PFSK-1 (cell line): ENCODE data around the gene NEK10.

Experiments
- FOXP2 ChIP-seq: optimal IDR thresholded peaks from 2 replicates; pipeline ENCODE3; 2011; ENCODE audit warnings: borderline replicate concordance, control low read depth, inconsistent platforms; ENCODE audit not compliant: insufficient read depth; ENCODE audit errors: extremely low read length, extremely low read depth
- POLR2AphosphoS5 ChIP-seq: IDR thresholded peaks from 2 replicates; pipeline ENCODE4 v1.6.1; 2012; ENCODE audit warnings: low read depth, mild to moderate bottlenecking, control low read depth, low read length, moderate library complexity
- REST ChIP-seq, 2 experiments: IDR thresholded peaks; 2 replicates each; pipeline versions ENCODE4 v1.6.1 to v1.8.0; 2011 to 2012; ENCODE audit warnings: low read depth in 2 of 2, low read length in 2 of 2, control low read depth in 1 of 2, inconsistent platforms in 1 of 2, mild to moderate bottlenecking in 1 of 2, moderate library complexity in 1 of 2; ENCODE audit not compliant: insufficient read depth in 1 of 2
- SIN3A ChIP-seq: IDR thresholded peaks from 2 replicates; pipeline ENCODE4 v1.6.1; 2012; ENCODE audit warnings: mild to moderate bottlenecking, low read length, moderate library complexity, borderline replicate concordance; ENCODE audit not compliant: insufficient read depth
- TAF1 ChIP-seq: IDR thresholded peaks from 2 replicates; pipeline ENCODE4 v1.6.1; 2012; ENCODE audit warnings: low read length, control low read depth, borderline replicate concordance; ENCODE audit not compliant: insufficient read depth

The NEK10 gene

DNA sequence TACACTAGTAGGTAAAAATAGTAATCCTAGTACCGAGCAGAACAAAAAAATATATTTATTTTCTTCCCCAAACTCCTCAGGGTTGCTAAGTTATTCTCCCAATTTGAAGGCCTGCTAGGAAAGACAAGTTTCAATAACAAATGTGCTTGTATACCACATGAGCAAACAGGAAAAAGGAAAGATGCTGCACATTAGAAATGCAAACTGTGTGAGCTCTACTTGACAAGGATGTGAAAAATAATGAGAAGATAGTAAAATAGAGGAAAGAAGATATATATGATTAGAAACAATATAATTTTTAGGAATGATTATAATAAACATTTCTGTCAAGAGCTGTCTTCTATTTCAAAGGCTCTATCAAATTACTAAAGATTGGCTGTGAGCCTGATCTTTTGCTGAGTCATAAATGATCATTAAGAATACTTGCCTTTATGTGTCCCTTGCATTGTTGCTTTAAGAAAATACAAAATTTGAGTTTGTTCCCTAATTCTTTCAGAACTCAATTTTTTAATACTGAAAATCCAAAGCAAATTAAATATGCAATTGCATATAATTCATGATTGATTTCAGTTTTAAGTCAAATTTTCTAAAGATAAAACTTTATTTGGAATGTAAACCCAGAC lies 174.2 kb downstream of the NEK10 start:
- no peak for TF ChIP-seq SIN3A
- TF ChIP-seq REST (IDR thresholded peaks at IDR 0.05; ENCODE audit: insufficient read depth in 1 of 2, low read depth in 2 of 2, low read length in 2 of 2): no peak
- no peak for TF ChIP-seq TAF1
- TF ChIP-seq FOXP2: no peak
- TF ChIP-seq POLR2AphosphoS5: no peak

GRCh38 chr3:27193056-27193455 lies 176.1 kb downstream of the NEK10 start:
- no peak for TF ChIP-seq FOXP2
- no peak for TF ChIP-seq SIN3A
- no peak for TF ChIP-seq TAF1

GRCh38 chr3:27186013-27186412 lies 183.2 kb downstream of the NEK10 start:
- TF ChIP-seq REST (IDR thresholded peaks at IDR 0.05; ENCODE audit: insufficient read depth in 1 of 2, low read depth in 2 of 2, low read length in 2 of 2) (no peak), SIN3A (no peak), POLR2AphosphoS5 (no peak), TAF1 (no peak), FOXP2 (no peak)

DNA sequence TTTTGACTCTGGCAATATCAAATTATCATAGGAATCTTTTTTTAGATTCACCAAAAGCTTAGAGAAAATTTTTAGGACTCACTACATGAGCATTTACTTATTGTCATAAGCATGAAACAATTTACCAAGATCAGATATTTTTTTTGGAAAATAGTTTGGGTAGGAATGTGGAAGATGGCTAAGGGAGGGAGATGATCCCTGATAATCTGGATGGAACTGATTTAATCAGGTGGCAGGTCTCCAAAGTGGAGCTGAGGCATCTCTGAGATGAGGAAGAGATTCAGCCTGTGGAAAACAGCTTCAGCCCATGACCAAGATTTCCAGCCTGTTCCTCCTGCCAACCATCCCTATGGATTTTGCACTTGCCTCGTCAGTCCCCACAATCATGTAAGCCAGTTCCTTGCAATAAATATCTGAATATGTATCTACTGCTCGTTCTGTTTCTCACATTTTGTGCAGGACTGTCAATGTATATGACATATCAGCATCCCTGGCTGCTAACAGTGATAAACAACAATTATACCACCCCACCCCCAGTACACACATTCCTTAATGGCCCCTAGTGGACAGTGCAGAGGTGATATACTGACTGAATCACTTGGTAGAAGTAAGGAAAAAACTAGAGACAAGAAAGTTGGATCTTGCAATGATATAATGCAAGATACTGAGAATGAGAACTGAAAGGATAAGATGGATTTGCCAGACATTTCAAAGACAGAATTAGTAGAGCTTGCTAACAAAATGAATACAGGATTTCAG lies 183.8 kb downstream of the NEK10 start:
- TF ChIP-seq SIN3A (no peak), FOXP2 (no peak), TAF1 (no peak), REST (IDR thresholded peaks at IDR 0.05; ENCODE audit: insufficient read depth in 1 of 2, low read depth in 2 of 2, low read length in 2 of 2) (no peak), POLR2AphosphoS5 (no peak)

DNA sequence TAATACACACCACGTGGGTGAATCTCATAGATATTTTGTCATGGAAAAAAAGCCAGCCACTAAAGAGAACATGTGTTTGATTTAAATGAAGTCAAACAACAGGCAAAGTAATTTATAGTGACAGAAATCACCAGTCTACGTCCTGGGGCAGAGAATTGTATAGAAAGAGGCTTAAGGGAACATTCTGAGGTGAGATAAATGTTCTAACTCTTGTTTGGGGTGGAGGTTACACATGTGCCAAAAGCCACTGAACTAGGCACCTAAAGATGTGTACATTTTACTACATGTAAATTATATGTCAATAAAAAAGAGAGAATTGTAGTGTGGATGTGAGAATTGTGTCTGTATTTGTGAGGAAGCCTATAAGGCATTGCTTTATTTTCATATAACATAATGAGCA lies 184.9 kb downstream of the NEK10 start:
- TF ChIP-seq REST (IDR thresholded peaks at IDR 0.05; ENCODE audit: insufficient read depth in 1 of 2, low read depth in 2 of 2, low read length in 2 of 2) (no peak), SIN3A (no peak), TAF1 (no peak), FOXP2 (no peak), POLR2AphosphoS5 (no peak)
